Uterus (tissue), 2 donors: ENCODE measurements around the gene CCDC188.

Source experiments
- POLR2A ChIP-seq, 2 donors: fragments of 450-650 bp; IDR thresholded peaks; one replicate each; pipeline ENCODE4 v1.6.1; 2016; ENCODE audit warnings: antibody characterized with exemption in 2 of 2, mild to moderate bottlenecking in 1 of 2, moderate library complexity in 1 of 2
- TF ChIP-seq, protein P1 (sequence below), 4 experiments: fragments of 200-600 bp in 2 of 4; fragments of 450-650 bp in 2 of 4; sonication (generic) in 2 of 4; IDR thresholded peaks; one replicate each; pipeline ENCODE4 v1.5.1; 2016 to 2019; ENCODE audit warnings: antibody characterized with exemption in 4 of 4, mild to moderate bottlenecking in 2 of 4, moderate library complexity in 1 of 4

DNA sequence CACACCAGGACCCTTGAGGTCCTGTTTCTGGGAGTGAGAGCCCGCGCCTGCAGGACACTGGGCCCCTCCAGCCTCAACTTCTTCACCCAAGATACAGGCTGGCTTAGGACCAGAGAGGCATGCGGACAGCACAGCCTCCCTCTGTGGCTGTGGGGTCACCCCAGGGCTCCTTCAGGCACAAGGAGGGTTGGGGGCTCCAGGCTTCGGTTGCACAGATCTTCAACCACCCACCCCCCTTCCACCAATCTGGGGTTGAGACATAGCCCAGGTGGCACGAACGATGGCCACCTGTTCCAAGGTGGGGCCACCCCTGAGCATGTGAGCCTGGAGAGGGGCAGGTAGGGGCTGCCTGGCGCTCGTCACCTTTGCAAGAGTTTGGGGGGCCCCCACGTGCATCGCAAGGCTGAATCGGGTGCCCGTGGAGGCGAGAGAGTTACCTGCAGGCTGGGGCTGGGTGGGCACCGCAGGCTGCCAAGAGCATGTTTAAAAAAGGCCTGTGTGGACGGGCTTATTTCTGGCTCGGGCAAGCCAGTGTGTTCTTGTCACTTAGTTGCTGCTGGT lies 18.1 kb downstream of the CCDC188 start:
- TF ChIP-seq, protein P1, sequence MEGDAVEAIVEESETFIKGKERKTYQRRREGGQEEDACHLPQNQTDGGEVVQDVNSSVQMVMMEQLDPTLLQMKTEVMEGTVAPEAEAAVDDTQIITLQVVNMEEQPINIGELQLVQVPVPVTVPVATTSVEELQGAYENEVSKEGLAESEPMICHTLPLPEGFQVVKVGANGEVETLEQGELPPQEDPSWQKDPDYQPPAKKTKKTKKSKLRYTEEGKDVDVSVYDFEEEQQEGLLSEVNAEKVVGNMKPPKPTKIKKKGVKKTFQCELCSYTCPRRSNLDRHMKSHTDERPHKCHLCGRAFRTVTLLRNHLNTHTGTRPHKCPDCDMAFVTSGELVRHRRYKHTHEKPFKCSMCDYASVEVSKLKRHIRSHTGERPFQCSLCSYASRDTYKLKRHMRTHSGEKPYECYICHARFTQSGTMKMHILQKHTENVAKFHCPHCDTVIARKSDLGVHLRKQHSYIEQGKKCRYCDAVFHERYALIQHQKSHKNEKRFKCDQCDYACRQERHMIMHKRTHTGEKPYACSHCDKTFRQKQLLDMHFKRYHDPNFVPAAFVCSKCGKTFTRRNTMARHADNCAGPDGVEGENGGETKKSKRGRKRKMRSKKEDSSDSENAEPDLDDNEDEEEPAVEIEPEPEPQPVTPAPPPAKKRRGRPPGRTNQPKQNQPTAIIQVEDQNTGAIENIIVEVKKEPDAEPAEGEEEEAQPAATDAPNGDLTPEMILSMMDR (IDR thresholded peaks at IDR 0.05), result no peak
- no peak for TF ChIP-seq POLR2A (IDR thresholded peaks at IDR 0.05)
